GM23248 (cell line): Measurements from ENCODE around the gene HEG1.

Source experiments
- EZH2 ChIP-seq: fragments of 200-600 bp; sonication (generic); IDR thresholded peaks from 2 replicates; pipeline ENCODE4 v1.6.1; 2018; ENCODE audit warnings: antibody characterized with exemption, mild to moderate bottlenecking; ENCODE audit not compliant: insufficient read depth, poor library complexity, severe bottlenecking
- EZH2phosphoT487 ChIP-seq: fragments of 200-600 bp; sonication (generic); IDR thresholded peaks from 2 replicates; pipeline ENCODE4 v1.6.1; 2018; ENCODE audit warnings: antibody characterized with exemption, moderate library complexity, mild to moderate bottlenecking, low read depth; ENCODE audit not compliant: insufficient read depth

DNA sequence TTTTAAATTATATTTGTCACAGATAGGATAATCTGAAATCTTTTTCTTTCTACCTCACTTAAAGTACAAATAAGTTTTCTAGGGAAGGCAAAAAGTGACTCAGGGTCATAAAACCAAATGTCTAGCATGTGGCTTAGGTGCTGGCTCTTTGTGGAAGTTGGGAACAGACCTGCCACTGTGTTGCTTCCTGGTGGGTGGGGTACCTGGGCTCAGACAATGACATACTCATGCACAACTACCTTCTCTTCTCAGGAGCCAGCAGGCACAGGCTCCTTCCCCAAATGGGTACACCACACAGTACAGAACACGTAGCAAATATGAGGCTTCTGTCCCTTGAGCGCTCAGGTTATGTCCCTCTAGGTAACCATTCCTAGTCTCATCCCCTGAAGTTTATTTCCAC is 81.1 kb downstream of the HEG1 start:
- TF ChIP-seq EZH2phosphoT487 (no peak), EZH2 (no peak)
